ENCODE data around the gene ISOC2. TPM values are rescaled to one million over a fixed set of nuclear protein-coding genes. Genes with fewer than 3 reads are reported as not detected.

The ISOC2 gene
- total and polyA plus RNA-seq, 9 of the 15 experiments (the other 6 are each of a cell fraction or from before 2014, with no cell fraction given), result 1.2 to 229 (median 58.3) TPM

GRCh38 chr19:55476100-55476775 lies 14.8 kb upstream of the ISOC2 start, which contains the start of gene ZNF628 (continued):
- TF ChIP-seq HNRNPL (IDR thresholded peaks at IDR 0.05; ENCODE audit: low read depth, low read length) (no peak), EWSR1 (IDR thresholded peaks at IDR 0.05; ENCODE audit: borderline replicate concordance, low read depth, partially characterized antibody) (no peak), RCOR1 (IDR thresholded peaks at IDR 0.05; ENCODE audit: borderline replicate concordance in 1 of 2, low read depth in 2 of 2, low read length in 2 of 2) (no peak; a peak in 2 of 4 replicates), ZFX (CRISPR knock-in tag; IDR thresholded peaks at IDR 0.05) (peak; percentile 99), MBD2 (IDR thresholded peaks at IDR 0.05; ENCODE audit: borderline replicate concordance, low read depth) (peak; percentile 96), ZNF277 (CRISPR knock-in tag; IDR thresholded peaks at IDR 0.05; ENCODE audit: borderline replicate concordance) (no peak), ZBTB5 (IDR thresholded peaks at IDR 0.05) (no peak), SNIP1 (IDR thresholded peaks at IDR 0.05; ENCODE audit: low read depth) (no peak), ZNF41 (CRISPR knock-in tag; conservative IDR thresholded peaks at IDR 0.05) (no peak), DPF2 (IDR thresholded peaks at IDR 0.05) (no peak), E2F5 (CRISPR knock-in tag; IDR thresholded peaks at IDR 0.05) (0 out of 2 replicates have a peak, but pooled peaks have one; percentile 68), EP300 (IDR thresholded peaks at IDR 0.05; ENCODE audit: low read length) (no peak), NR3C1 (CRISPR knock-in tag; IDR thresholded peaks at IDR 0.05) (peak; percentile 84; the same call in 1 of the 2 replicates)
- TF ChIP-seq, protein P1, sequence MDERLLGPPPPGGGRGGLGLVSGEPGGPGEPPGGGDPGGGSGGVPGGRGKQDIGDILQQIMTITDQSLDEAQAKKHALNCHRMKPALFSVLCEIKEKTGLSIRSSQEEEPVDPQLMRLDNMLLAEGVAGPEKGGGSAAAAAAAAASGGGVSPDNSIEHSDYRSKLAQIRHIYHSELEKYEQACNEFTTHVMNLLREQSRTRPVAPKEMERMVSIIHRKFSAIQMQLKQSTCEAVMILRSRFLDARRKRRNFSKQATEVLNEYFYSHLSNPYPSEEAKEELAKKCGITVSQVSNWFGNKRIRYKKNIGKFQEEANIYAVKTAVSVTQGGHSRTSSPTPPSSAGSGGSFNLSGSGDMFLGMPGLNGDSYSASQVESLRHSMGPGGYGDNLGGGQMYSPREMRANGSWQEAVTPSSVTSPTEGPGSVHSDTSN (CRISPR knock-in tag; IDR thresholded peaks at IDR 0.05; ENCODE audit: low read depth), result no peak
- TF ChIP-seq, protein P1 (tag; conservative IDR thresholded peaks at IDR 0.05; ENCODE audit: low read depth), result no peak
- TF ChIP-seq, protein P2, sequence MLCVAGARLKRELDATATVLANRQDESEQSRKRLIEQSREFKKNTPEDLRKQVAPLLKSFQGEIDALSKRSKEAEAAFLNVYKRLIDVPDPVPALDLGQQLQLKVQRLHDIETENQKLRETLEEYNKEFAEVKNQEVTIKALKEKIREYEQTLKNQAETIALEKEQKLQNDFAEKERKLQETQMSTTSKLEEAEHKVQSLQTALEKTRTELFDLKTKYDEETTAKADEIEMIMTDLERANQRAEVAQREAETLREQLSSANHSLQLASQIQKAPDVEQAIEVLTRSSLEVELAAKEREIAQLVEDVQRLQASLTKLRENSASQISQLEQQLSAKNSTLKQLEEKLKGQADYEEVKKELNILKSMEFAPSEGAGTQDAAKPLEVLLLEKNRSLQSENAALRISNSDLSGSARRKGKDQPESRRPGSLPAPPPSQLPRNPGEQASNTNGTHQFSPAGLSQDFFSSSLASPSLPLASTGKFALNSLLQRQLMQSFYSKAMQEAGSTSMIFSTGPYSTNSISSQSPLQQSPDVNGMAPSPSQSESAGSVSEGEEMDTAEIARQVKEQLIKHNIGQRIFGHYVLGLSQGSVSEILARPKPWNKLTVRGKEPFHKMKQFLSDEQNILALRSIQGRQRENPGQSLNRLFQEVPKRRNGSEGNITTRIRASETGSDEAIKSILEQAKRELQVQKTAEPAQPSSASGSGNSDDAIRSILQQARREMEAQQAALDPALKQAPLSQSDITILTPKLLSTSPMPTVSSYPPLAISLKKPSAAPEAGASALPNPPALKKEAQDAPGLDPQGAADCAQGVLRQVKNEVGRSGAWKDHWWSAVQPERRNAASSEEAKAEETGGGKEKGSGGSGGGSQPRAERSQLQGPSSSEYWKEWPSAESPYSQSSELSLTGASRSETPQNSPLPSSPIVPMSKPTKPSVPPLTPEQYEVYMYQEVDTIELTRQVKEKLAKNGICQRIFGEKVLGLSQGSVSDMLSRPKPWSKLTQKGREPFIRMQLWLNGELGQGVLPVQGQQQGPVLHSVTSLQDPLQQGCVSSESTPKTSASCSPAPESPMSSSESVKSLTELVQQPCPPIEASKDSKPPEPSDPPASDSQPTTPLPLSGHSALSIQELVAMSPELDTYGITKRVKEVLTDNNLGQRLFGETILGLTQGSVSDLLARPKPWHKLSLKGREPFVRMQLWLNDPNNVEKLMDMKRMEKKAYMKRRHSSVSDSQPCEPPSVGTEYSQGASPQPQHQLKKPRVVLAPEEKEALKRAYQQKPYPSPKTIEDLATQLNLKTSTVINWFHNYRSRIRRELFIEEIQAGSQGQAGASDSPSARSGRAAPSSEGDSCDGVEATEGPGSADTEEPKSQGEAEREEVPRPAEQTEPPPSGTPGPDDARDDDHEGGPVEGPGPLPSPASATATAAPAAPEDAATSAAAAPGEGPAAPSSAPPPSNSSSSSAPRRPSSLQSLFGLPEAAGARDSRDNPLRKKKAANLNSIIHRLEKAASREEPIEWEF (CRISPR knock-in tag; IDR thresholded peaks at IDR 0.05), result no peak
